Measurements from ENCODE around the gene PTPN20. TPM values are rescaled to one million over a fixed set of nuclear protein-coding genes. Genes with fewer than 3 reads are reported as not detected.
"Not testable (repeated sequence)": the region's sequence is repeated elsewhere in the genome, so short reads cannot be mapped to it uniquely, and the experiment has no call there.

Gene PTPN20
- total RNA-seq, 1 experiment from 2014 or later, result not detected

- not testable (repeated sequence) for H3K4me1 Mint-ChIP-seq; DNase-seq; H3K23me2 ChIP-seq (ENCODE audit: insufficient read length, low read depth, low read length, poor library complexity, severe bottlenecking); H3K4me3 Mint-ChIP-seq; H3K79me1 ChIP-seq (ENCODE audit: insufficient read depth, low read depth, low read length, poor library complexity, severe bottlenecking); H3K56ac ChIP-seq (ENCODE audit: insufficient read length, low read depth, low read length); H3K4me2 ChIP-seq (ENCODE audit: insufficient read depth, insufficient read length, low read length); H2BK5ac ChIP-seq (ENCODE audit: insufficient read length, low read length); H4K8ac ChIP-seq (replicated peaks; ENCODE audit: insufficient read length, low read depth, low read length); H3K9ac ChIP-seq (ENCODE audit: extremely low read depth, insufficient read length, low read length); H4K5ac ChIP-seq (ENCODE audit: insufficient read length, low read depth, low read length); H4K91ac ChIP-seq (ENCODE audit: insufficient read length, low read depth, low read length); H3K36me3 Mint-ChIP-seq (ENCODE audit: insufficient read depth in 1 of 3, low read depth in 3 of 3); H2BK120ac ChIP-seq (ENCODE audit: low read depth, low read length, poor library complexity, severe bottlenecking); H3K27me3 Mint-ChIP-seq (ENCODE audit: low read depth); H3K9me3 ChIP-seq (ENCODE audit: control insufficient read depth, low read depth, low read length); H3K4ac ChIP-seq (ENCODE audit: low read depth, low read length); H2AFZ ChIP-seq (ENCODE audit: low read length); H3K27ac Mint-ChIP-seq; H3K23ac ChIP-seq (ENCODE audit: insufficient read length, low read depth, low read length); H3K79me2 ChIP-seq (ENCODE audit: insufficient read depth, low read length); H2AK5ac ChIP-seq (ENCODE audit: insufficient read length, low read length); H4K20me1 ChIP-seq (ENCODE audit: control insufficient read depth, insufficient read depth, insufficient read length); H3K14ac ChIP-seq (ENCODE audit: insufficient read depth, low read length); H3T11ph ChIP-seq (ENCODE audit: low read length); H3K27me3 ChIP-seq (ENCODE audit: insufficient read depth, low read length); H3K27ac ChIP-seq (ENCODE audit: insufficient read length, low read depth, low read length); H3K9me3 Mint-ChIP-seq; H3K18ac ChIP-seq (ENCODE audit: insufficient read length, low read depth, low read length); H2BK15ac ChIP-seq (ENCODE audit: low read depth, low read length); H3K4me1 ChIP-seq (ENCODE audit: insufficient read depth, low read length); H2BK20ac ChIP-seq (ENCODE audit: low read depth, low read length, poor library complexity, severe bottlenecking); H2BK12ac ChIP-seq (ENCODE audit: insufficient read length, low read depth, low read length)
- WGBS (ENCODE audit: extremely low coverage, insufficient read length, low lambda C conversion rate), result no CpG with 5 or more reads among the region's 1 CpG
These were observed 21.2 kb downstream of the PTPN20 start for GRCh38 chr10:46932383-46932782.

- not testable (repeated sequence) for H3K4me1 ChIP-seq (ENCODE audit: insufficient read depth, low read length); H3K18ac ChIP-seq (ENCODE audit: insufficient read length, low read depth, low read length); H3K27ac ChIP-seq (ENCODE audit: insufficient read length, low read depth, low read length); H3K9ac ChIP-seq (ENCODE audit: extremely low read depth, insufficient read length, low read length); H4K91ac ChIP-seq (ENCODE audit: insufficient read length, low read depth, low read length); H3K36me3 Mint-ChIP-seq (ENCODE audit: insufficient read depth in 1 of 3, low read depth in 3 of 3); H3K79me2 ChIP-seq (ENCODE audit: insufficient read depth, low read length); H3K23ac ChIP-seq (ENCODE audit: insufficient read length, low read depth, low read length); H3K9me3 Mint-ChIP-seq; H3K79me1 ChIP-seq (ENCODE audit: insufficient read depth, low read depth, low read length, poor library complexity, severe bottlenecking); H3K14ac ChIP-seq (ENCODE audit: insufficient read depth, low read length); H3K4me3 Mint-ChIP-seq; H3K9me3 ChIP-seq (ENCODE audit: control insufficient read depth, low read depth, low read length); H2BK15ac ChIP-seq (ENCODE audit: low read depth, low read length); H4K5ac ChIP-seq (ENCODE audit: insufficient read length, low read depth, low read length); H4K20me1 ChIP-seq (ENCODE audit: control insufficient read depth, insufficient read depth, insufficient read length); H2BK12ac ChIP-seq (ENCODE audit: insufficient read length, low read depth, low read length); H3K56ac ChIP-seq (ENCODE audit: insufficient read length, low read depth, low read length); H2AFZ ChIP-seq (ENCODE audit: low read length); H2BK120ac ChIP-seq (ENCODE audit: low read depth, low read length, poor library complexity, severe bottlenecking); H3K27me3 Mint-ChIP-seq (ENCODE audit: low read depth); H4K8ac ChIP-seq (replicated peaks; ENCODE audit: insufficient read length, low read depth, low read length); H3K23me2 ChIP-seq (ENCODE audit: insufficient read length, low read depth, low read length, poor library complexity, severe bottlenecking); H3K4ac ChIP-seq (ENCODE audit: low read depth, low read length); H2BK5ac ChIP-seq (ENCODE audit: insufficient read length, low read length); H2BK20ac ChIP-seq (ENCODE audit: low read depth, low read length, poor library complexity, severe bottlenecking); H3K27me3 ChIP-seq (ENCODE audit: insufficient read depth, low read length); H3K4me2 ChIP-seq (ENCODE audit: insufficient read depth, insufficient read length, low read length); H3T11ph ChIP-seq (ENCODE audit: low read length); H3K4me1 Mint-ChIP-seq; H2AK5ac ChIP-seq (ENCODE audit: insufficient read length, low read length); DNase-seq; H3K27ac Mint-ChIP-seq
- no CpG with 5 or more reads among the region's 1 CpG for WGBS (ENCODE audit: extremely low coverage, insufficient read length, low lambda C conversion rate)
These were observed 29.9 kb downstream of the PTPN20 start for GRCh38 chr10:46941091-46941490.

Data from H9 (cell line).